Activated naive CD4-positive, alpha-beta T cell treated with anti-CD3 and anti-CD28 coated beads for 36 hours (primary cell): Measurements from ENCODE around the gene KLHL29. TPM values are rescaled to one million over a fixed set of nuclear protein-coding genes. Genes with fewer than 3 reads are reported as not detected.

ENCODE experiments used
- CTCF ChIA-PET: fragments of 350-600 bp; sonication (Branson Sonifier 250); formaldehyde crosslinking; loops from one replicate; lab custom pipeline; 2021; ENCODE audit warnings: antibody characterized with exemption; lab: Charles Lee
- DNase-seq: peaks from one replicate; pipeline ENCODE4 v3.0.0-alpha.2; 2020
- H3K27ac Mint-ChIP-seq: one replicate; pipeline ENCODE4 v1.8.0; 2021; ENCODE audit warnings: mild to moderate bottlenecking, mixed read lengths
- H3K27me3 Mint-ChIP-seq: one replicate; pipeline ENCODE4 v1.8.0; 2021; ENCODE audit warnings: low read depth, mixed read lengths
- H3K36me3 Mint-ChIP-seq: one replicate; pipeline ENCODE4 v1.8.0; 2021; ENCODE audit warnings: low read depth, mixed read lengths
- H3K4me1 Mint-ChIP-seq: one replicate; pipeline ENCODE4 v1.8.0; 2021; ENCODE audit warnings: low read depth, mixed read lengths
- H3K4me3 Mint-ChIP-seq: one replicate; pipeline ENCODE4 v1.8.0; 2021; ENCODE audit warnings: mild to moderate bottlenecking, moderate library complexity, mixed read lengths
- H3K9me3 Mint-ChIP-seq: one replicate; pipeline ENCODE4 v1.8.0; 2021; ENCODE audit warnings: mixed read lengths
- intact Hi-C: fragments of 100-400 bp; cut with micrococcal nuclease; formaldehyde crosslinking; loops from one replicate; pipeline ENCODE4 v1.15.1; 2023
- total RNA-seq, 2 experiments: library from RNA; stranded (reverse); gene quantifications; one replicate each; pipeline ENCODE4 v1.2.3, GENCODE V29; 2021

The KLHL29 gene
- total RNA-seq, 2 experiments from 2014 or later, result 2.4 to 2.9 TPM

DNA sequence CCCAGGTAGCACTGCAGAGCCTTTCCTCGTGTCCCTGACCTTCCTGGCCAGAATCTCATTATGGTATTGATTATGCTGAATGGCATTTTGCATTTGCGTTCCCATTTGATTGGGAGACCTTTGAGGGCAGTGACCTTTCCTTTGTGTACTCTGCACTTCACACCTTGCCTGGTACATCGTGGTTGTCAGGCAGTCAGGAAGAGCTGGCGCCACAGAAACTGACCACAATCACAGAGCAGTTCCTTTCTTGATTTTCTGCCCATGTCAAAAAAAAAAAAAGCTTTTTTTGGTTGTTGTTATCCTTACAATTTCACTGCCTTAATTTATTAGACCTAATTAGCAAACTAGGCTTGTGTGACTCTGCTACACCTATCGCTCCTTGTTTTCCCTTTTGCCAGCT, 8.9 kb upstream of the KLHL29 start:
- H3K36me3 Mint-ChIP-seq, result no peaks in the 10 kb centered on the region
- H3K4me3 Mint-ChIP-seq, result no peak overlapping the region
- intact Hi-C loops, result no loop called here
- CTCF ChIA-PET, result interaction anchor here (0.7 to 1.4 kb wide), 3 partner anchors 13 to 156 kb away, joined by 3 to 6 read pairs (median 3); no protein-coding TSS in a partner anchor
- H3K27ac Mint-ChIP-seq, result no peak overlapping the region
- DNase-seq, result no peak
- peaks cover 5% of the 10 kb centered on the region for H3K27me3 Mint-ChIP-seq
- no peaks in the 10 kb centered on the region for H3K9me3 Mint-ChIP-seq
- peaks cover 13% of the 10 kb centered on the region for H3K4me1 Mint-ChIP-seq

DNA sequence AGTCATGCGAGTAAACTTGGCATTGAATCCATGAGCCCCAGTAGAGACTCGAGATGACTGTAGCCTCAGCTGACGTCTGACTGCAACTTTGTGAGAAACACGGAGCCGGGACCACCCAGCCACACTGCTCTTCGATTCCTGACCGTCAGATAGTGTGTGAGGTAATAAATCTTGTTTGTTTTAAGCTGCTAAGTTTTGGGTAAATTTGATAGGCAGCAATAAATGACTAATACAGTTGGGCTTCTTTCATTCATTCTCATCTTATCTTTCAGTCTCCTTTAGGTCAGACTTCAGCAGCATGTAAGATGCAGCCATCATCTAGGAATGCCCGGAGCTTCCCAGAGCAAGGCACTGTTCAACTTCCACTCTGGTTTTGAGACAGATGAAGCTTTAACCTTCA, 8.0 kb upstream of the KLHL29 start:
- no peak overlapping the region for H3K27ac Mint-ChIP-seq
- intact Hi-C loops, result no loop called here

DNA sequence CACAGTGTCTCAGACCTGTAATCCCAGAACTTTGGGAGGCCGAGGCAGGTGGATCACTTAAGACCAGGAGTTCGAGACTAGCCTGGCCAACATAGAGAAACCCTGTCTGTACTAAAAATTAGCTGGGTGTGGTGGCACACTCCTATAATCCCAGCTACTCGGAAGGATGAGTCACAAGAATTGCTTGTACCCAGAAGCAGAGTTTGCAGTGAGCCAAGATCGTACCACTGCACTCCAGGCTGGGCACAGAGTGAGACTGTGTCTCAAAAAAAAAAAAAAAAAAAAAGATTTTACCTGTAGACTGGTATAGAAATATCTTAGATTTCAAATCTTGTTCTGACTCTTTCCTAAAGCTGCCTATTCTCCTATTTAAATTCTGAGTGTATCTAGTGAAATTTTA, 7.2 kb upstream of the KLHL29 start:
- no peak for DNase-seq
- H3K27me3 Mint-ChIP-seq, result peaks cover 5% of the 10 kb centered on the region
- CTCF ChIA-PET, result interaction anchor here (1.0 to 1.4 kb wide), 2 partner anchors 24 to 27 kb away, joined by 3 to 4 read pairs; no protein-coding TSS in a partner anchor
- H3K36me3 Mint-ChIP-seq, result no peaks in the 10 kb centered on the region
- peaks cover 20% of the 10 kb centered on the region for H3K4me1 Mint-ChIP-seq
- no peak overlapping the region for H3K4me3 Mint-ChIP-seq
- H3K9me3 Mint-ChIP-seq, result no peaks in the 10 kb centered on the region
- intact Hi-C loops, result no loop called here
- H3K27ac Mint-ChIP-seq, result no peak overlapping the region

More for the DNA sequence above, 8.0 kb upstream of the KLHL29 start:
- Mint-ChIP-seq H3K4me1 (peaks cover 20% of the 10 kb centered on the region), H3K9me3 (no peaks in the 10 kb centered on the region), H3K36me3 (no peaks in the 10 kb centered on the region), H3K4me3 (no peak overlapping the region), H3K27me3 (peaks cover 5% of the 10 kb centered on the region)
- CTCF ChIA-PET, result interaction anchor here (1.2 to 1.4 kb wide), 2 partner anchors 26 to 155 kb away, joined by 3 read pairs; no protein-coding TSS in a partner anchor
- DNase-seq, result no peak

DNA sequence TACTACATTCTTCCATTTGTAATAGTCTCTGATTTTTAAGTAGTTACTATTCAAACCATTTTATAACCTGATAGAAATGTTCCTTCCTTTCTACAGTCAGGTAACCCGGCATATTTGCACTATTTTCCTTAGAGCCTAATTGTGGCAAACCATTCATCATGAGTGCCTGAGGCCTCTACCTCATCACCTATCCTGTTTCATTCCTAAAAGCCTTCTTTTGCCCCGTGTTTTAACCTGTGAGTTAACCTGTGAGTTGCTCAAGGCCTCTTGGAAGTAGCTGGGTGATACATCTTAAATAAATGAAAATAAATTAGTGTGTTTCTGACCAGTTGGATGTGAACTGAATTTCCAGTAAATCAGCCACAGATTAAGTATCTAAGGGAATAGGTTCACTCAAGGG, 6.5 kb upstream of the KLHL29 start:
- no peaks in the 10 kb centered on the region for H3K36me3 Mint-ChIP-seq
- H3K4me3 Mint-ChIP-seq, result no peak overlapping the region
- intact Hi-C loops, result no loop called here
- no peak overlapping the region for H3K27ac Mint-ChIP-seq
- DNase-seq, result no peak
- peaks cover 20% of the 10 kb centered on the region for H3K4me1 Mint-ChIP-seq
- H3K27me3 Mint-ChIP-seq, result peaks cover 7% of the 10 kb centered on the region
- CTCF ChIA-PET, result interaction anchor here (1.0 kb wide), 1 partner anchor 25 kb away, joined by 4 read pairs; no protein-coding TSS in a partner anchor
- H3K9me3 Mint-ChIP-seq, result no peaks in the 10 kb centered on the region

DNA sequence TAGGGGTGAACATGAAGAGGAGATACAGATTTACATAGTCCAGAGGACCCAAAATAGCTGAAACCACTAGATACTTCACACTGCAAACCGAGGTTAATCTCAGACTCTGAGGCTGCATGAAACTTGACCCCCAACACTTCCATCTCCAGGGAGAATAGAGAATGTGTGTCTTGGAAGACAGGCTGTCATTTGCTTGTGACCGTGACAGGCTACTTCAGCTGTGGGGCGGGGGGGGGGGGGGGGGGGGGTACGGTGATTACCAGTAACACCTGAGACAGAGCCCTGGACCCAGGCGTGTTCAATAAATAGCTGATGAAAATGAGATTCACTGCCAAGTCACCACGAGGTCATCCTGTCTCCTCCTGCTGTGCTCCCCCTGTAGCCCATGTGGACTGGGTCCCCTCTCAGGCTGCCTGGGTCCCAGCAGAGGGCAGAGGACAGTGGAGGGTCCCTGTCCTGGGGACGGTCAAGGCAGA, 5.7 kb upstream of the KLHL29 start:
- Mint-ChIP-seq H3K9me3 (no peaks in the 10 kb centered on the region), H3K27me3 (peaks cover 12% of the 10 kb centered on the region), H3K4me1 (peaks cover 22% of the 10 kb centered on the region), H3K4me3 (no peak overlapping the region), H3K36me3 (no peaks in the 10 kb centered on the region), H3K27ac (no peak overlapping the region)
- CTCF ChIA-PET, result interaction anchor here (0.6 kb wide), 1 partner anchor 64 kb away, joined by 4 read pairs; no protein-coding TSS in a partner anchor
- no peak for DNase-seq
- intact Hi-C loops, result no loop called here

DNA sequence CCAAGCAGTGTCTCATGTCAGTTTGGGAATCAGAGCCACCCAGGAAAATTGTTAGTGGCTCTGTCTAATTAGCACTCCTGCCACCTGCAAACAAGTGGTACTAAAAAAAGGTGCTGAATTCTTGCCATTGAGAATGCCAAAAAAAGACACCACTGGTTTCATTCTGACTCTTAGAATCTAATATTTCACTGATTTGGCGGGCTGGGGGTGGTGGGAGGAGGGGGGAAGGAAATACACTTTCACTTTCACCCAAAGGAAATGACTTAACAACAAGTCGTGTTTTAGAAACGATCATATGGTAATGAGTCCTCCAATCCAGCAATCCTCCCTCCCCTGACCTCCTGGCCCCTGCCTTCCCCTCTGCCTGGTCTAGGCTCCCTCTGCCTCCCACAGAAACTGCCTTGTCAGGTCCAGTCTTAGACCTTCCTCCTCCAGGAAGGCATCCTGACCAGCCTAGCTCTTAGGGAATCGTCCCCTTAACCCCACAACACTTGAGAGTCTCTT, 4.4 kb upstream of the KLHL29 start:
- DNase-seq, result peak; percentile 84
- Mint-ChIP-seq H3K9me3 (no peaks in the 10 kb centered on the region), H3K4me3 (peak overlapping the region; percentile 68), H3K4me1 (peaks cover 25% of the 10 kb centered on the region), H3K36me3 (no peaks in the 10 kb centered on the region), H3K27ac (peak overlapping the region; percentile 90), H3K27me3 (peaks cover 12% of the 10 kb centered on the region)
- intact Hi-C loops, result loop anchor here (1.0 to 5.0 kb wide), 5 partner anchors 56 to 696 kb away; partner anchors contain the start of genes ATAD2B, SF3B6 and WDCP
- CTCF ChIA-PET, result no interaction called here

DNA sequence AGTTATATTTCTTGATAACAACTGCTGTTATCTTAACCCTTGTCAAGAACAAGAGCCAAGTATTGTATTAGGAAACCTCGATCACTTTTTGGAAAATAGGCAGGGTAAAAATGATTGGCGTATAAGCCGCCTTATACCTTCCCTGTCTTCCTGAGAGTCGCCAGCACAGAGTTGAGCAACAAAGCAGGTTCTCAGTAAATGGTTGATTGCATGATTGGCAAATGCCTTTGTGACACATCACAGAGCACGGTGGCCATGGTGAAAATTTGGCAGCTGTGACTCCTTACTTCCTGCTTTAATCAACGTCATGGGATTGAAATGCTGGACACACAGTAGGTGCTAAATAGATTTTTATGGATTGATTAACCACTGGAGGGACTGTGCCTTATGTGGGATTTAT, 3.9 kb upstream of the KLHL29 start:
- H3K27ac Mint-ChIP-seq, result peak overlapping the region; percentile 90
- intact Hi-C loops, result loop anchor here (2.0 to 5.0 kb wide), 3 partner anchors 56 to 546 kb away; partner anchors contain the start of gene ATAD2B
- peaks cover 10% of the 10 kb centered on the region for H3K27me3 Mint-ChIP-seq
- DNase-seq, result peak; percentile 75
- no peaks in the 10 kb centered on the region for H3K36me3 Mint-ChIP-seq
- CTCF ChIA-PET, result no interaction called here
- no peaks in the 10 kb centered on the region for H3K9me3 Mint-ChIP-seq
- peaks cover 25% of the 10 kb centered on the region for H3K4me1 Mint-ChIP-seq
- peak overlapping the region; percentile 68 for H3K4me3 Mint-ChIP-seq

DNA sequence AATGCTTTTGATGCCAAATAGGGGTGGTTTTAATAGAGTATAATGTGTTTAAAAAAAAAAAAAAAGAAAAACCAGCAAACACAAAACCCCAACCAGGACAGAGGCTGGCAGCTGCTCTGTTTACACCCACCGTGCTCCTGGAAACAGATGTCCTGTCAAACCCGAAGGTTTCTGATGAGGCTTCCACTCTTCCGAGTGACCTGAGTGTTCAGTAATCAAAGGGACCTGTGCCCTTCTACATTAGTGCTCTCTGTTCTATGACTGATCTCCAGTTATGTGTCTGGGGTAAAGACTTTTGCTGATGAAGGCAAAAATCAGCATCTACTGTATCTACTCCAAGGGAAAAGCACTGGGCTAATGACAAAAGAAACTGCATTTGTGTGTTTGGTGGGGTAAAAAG, 3.5 kb upstream of the KLHL29 start:
- H3K9me3 Mint-ChIP-seq, result no peaks in the 10 kb centered on the region
- DNase-seq, result no peak
- H3K27me3 Mint-ChIP-seq, result peaks cover 13% of the 10 kb centered on the region
- H3K4me3 Mint-ChIP-seq, result no peak overlapping the region
- intact Hi-C loops, result loop anchor here (2.0 to 5.0 kb wide), 3 partner anchors 55 to 546 kb away; partner anchors contain the start of gene ATAD2B
- H3K27ac Mint-ChIP-seq, result no peak overlapping the region
- H3K36me3 Mint-ChIP-seq, result no peaks in the 10 kb centered on the region
- H3K4me1 Mint-ChIP-seq, result peaks cover 28% of the 10 kb centered on the region
- CTCF ChIA-PET, result no interaction called here

DNA sequence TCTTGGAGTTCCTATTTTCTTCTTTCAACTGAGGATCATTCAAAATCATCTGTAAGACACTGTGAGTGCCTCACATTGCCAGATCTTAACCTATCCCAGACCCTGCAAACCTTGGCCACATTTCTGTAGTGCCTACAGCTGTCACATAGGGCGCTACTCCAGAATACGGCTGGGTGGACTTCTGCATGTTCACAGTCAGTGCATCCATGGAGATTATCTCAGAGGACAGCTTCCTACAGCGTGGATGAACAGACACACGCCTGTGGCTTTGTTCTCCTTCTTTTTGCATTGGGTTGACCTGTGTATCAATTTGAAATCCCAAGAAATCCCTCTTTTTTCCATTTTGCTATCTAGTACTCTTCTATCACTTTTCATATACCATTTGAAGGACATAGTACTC, 1.9 kb upstream of the KLHL29 start:
- no peak overlapping the region for H3K27ac Mint-ChIP-seq
- no peak overlapping the region for H3K4me3 Mint-ChIP-seq
- peaks cover 32% of the 10 kb centered on the region for H3K4me1 Mint-ChIP-seq
- H3K27me3 Mint-ChIP-seq, result peaks cover 24% of the 10 kb centered on the region
- H3K9me3 Mint-ChIP-seq, result no peaks in the 10 kb centered on the region
- intact Hi-C loops, result loop anchor here (5.0 kb wide), 1 partner anchor 544 kb away; the partner anchor contains the start of gene ATAD2B
- no peaks in the 10 kb centered on the region for H3K36me3 Mint-ChIP-seq
- no peak for DNase-seq
- CTCF ChIA-PET, result no interaction called here

DNA sequence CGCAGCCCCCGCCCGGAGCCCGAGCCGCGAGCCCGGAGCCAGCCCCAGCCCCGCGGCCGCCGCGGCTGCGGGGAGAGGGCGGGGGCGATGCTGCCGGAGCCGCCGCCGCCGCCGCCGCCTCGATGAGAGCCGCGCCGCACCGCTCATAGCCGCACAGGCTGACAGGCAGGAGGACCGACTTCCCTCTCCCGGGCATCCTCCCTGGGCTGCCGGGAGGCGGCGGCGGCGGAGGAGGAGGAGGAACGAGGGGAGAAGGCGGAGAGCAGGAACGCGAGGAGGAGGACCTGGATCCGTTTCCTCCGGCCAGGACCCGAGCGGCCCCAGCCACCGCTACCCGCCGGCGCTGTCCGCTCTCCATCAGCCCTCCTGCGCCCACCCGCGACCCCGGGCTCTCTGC, 370 bp downstream of the KLHL29 start:
- H3K4me3 Mint-ChIP-seq, result peak overlapping the region; percentile 67

DNA sequence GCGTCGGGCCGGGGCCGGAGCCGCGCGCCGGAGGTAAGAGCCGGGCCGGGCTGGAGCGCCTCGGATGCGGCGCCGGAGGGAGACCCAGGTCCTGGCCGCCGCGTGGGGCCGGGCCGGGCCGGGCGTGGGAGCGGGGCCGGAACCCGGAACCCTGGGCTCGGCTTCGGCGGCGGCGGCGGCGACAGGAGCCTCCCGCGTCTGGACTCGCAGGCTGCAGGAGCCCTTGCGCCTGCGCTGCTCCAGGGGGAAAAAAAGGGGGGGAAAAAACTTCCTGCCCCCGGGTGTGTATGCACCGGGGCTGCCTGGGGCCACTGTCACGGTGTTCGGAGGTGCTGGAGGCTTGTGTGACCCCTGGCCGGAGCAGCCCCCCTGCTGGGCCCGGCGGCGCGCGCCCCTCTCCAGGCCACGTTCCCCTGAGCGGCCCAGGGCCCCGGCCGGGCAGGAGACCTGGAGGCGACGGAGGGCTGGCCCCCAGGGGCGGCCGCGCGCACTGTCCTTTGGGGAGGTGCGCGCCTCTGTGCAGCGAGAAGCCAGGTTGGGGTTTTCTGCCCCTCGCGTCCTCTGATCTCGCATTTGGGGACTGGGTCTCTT, 864 bp downstream of the KLHL29 start:
- intact Hi-C loops, result loop anchor here (2.0 kb wide), 1 partner anchor 147 kb away; no protein-coding TSS in a partner anchor
- CTCF ChIA-PET, result no interaction called here

More for the DNA sequence above, 370 bp downstream of the KLHL29 start:
- H3K27me3 Mint-ChIP-seq, result peaks cover 43% of the 10 kb centered on the region
- H3K36me3 Mint-ChIP-seq, result no peaks in the 10 kb centered on the region
- peaks cover 32% of the 10 kb centered on the region for H3K4me1 Mint-ChIP-seq
- peak; percentile 32 for DNase-seq
- CTCF ChIA-PET, result no interaction called here
- no peaks in the 10 kb centered on the region for H3K9me3 Mint-ChIP-seq
- intact Hi-C loops, result no loop called here
- H3K27ac Mint-ChIP-seq, result no peak overlapping the region

DNA sequence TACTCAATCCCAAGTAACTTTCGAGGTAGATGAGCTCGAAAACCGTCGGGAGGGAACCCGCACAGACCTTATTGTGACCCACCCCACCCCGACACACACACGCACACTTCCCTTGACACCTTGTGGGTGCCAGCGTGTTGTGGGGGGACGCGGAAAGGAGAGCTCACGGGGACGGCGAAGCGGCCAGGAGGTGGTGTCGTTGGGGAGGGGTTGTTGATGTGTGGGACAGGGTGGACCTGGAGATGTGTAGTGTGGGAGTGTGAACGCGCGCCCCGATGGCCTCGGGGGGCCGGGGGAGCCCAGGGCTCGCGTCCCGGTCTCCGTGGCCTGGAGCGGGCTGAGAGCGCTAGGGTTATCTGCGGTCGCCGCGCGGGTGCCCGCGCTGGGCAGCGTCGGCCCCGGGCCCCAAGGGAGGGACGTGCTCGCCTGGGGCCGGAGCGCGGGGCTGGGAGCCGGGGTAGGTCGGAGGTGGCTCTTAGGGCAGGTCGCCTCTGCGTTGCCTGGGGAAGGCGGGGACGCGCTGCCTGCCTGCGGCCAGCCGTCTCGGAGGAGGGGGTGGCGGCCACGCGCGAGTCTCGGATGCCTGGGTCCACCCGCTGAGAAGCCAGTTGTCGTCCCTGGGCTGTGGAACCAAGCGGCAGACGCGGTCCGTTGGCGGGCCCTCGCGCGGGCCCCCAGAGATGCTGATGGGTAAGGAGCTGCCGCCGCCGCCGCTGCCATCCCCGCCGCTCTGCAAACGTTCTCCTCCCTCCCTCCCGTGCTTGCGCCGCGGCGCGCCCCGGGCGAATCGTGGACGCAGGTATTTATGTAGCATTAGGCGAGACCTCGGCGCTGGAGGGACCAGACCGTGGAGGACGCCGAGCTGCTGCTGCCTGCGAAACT, 1.6 kb downstream of the KLHL29 start:
- Mint-ChIP-seq H3K4me3 (peak overlapping the region; percentile 76), H3K27ac (no peak overlapping the region)
- CTCF ChIA-PET, result no interaction called here

More for the DNA sequence above, 864 bp downstream of the KLHL29 start:
- peak overlapping the region; percentile 76 for H3K4me3 Mint-ChIP-seq
- H3K27ac Mint-ChIP-seq, result no peak overlapping the region
- DNase-seq, result no peak
- H3K36me3 Mint-ChIP-seq, result no peaks in the 10 kb centered on the region
- peaks cover 28% of the 10 kb centered on the region for H3K4me1 Mint-ChIP-seq
- peaks cover 44% of the 10 kb centered on the region for H3K27me3 Mint-ChIP-seq
- no peaks in the 10 kb centered on the region for H3K9me3 Mint-ChIP-seq

More for the DNA sequence above, 1.6 kb downstream of the KLHL29 start:
- intact Hi-C loops, result loop anchor here (2.0 kb wide), 1 partner anchor 146 kb away; no protein-coding TSS in a partner anchor
- peaks cover 25% of the 10 kb centered on the region for H3K4me1 Mint-ChIP-seq
- no peaks in the 10 kb centered on the region for H3K9me3 Mint-ChIP-seq
- no peak for DNase-seq
- peaks cover 48% of the 10 kb centered on the region for H3K27me3 Mint-ChIP-seq
- no peaks in the 10 kb centered on the region for H3K36me3 Mint-ChIP-seq
